Endothelial cell of umbilical vein (primary cell): Measurements from ENCODE around the gene GAS2L3.

Source experiments
- CTCF ChIP-seq, 2 donors: IDR thresholded peaks; 1 replicate in 1 of 2; 2 replicates in 1 of 2; pipeline ENCODE4 v1.5.1; 2011; ENCODE audit warnings: low read length in 2 of 2, mild to moderate bottlenecking in 2 of 2, moderate library complexity in 2 of 2, control low read depth in 1 of 2, inconsistent platforms in 1 of 2, low read depth in 1 of 2; ENCODE audit not compliant: insufficient read depth in 1 of 2; ENCODE audit errors: extremely low read depth in 1 of 2
- EZH2 ChIP-seq: IDR thresholded peaks from 2 replicates; pipeline ENCODE4 v1.6.1; 2012; ENCODE audit warnings: borderline replicate concordance, low read depth, mild to moderate bottlenecking, moderate library complexity, low read length, inconsistent platforms; ENCODE audit not compliant: severe bottlenecking
- FOS ChIP-seq: IDR thresholded peaks from 2 replicates; pipeline ENCODE4 v1.6.1; 2011; ENCODE audit warnings: mild to moderate bottlenecking, low read length, moderate library complexity, borderline replicate concordance; ENCODE audit not compliant: insufficient read depth
- GATA2 ChIP-seq: IDR thresholded peaks from 2 replicates; pipeline ENCODE4 v1.7.0; 2011; ENCODE audit warnings: low read depth, mild to moderate bottlenecking, moderate library complexity, mixed read lengths, low read length; ENCODE audit not compliant: insufficient read length, insufficient read depth
- JUN ChIP-seq: IDR thresholded peaks from 2 replicates; pipeline ENCODE4 v1.6.1; 2011; ENCODE audit warnings: borderline replicate concordance, low read depth; ENCODE audit not compliant: insufficient read length, insufficient read depth
- MAX ChIP-seq: IDR thresholded peaks from 2 replicates; pipeline ENCODE4 v1.6.1; 2011; ENCODE audit not compliant: insufficient read depth, insufficient read length
- MYC ChIP-seq: IDR thresholded peaks from one replicate; pipeline ENCODE4 v1.6.1; 2011; ENCODE audit warnings: mild to moderate bottlenecking, low read depth, low read length
- POLR2A ChIP-seq: IDR thresholded peaks from 2 replicates; pipeline ENCODE4 v1.6.1; 2012; ENCODE audit warnings: low read depth, mild to moderate bottlenecking, control low read depth, low read length
- POLR2AphosphoS5 ChIP-seq: IDR thresholded peaks from 2 replicates; pipeline ENCODE4 v1.6.1; 2012; ENCODE audit warnings: low read depth, mild to moderate bottlenecking, control low read depth, low read length, moderate library complexity; ENCODE audit not compliant: insufficient read depth

DNA sequence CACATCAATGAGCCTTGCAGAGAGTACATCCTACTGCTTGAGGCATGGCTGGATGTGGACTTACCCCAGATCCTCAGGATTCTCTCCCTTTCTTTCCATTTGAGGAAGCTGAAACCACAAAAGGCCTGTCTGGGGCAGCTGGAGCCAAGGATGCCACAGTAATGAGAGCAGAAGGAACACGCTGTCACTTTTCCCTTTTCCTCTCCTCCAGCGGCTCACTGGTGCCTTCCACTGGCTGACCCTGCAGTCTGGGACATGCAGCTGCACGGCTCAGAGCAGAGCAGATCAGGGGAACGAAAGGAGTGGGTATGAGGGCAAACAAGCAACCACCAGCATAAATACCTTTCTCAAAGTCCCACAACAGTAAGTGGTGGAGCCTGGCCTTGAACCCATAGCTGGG, 78.2 kb downstream of the GAS2L3 start:
- TF ChIP-seq CTCF (IDR thresholded peaks at IDR 0.05; ENCODE audit: extremely low read depth in 1 of 2, insufficient read depth in 1 of 2, low read depth in 1 of 2, low read length in 2 of 2): no peak
- TF ChIP-seq POLR2AphosphoS5: no peak
- TF ChIP-seq EZH2: no peak
- TF ChIP-seq FOS: no peak
- TF ChIP-seq POLR2A: no peak
- no peak for TF ChIP-seq JUN
- TF ChIP-seq MAX: no peak
- no peak for TF ChIP-seq GATA2
- no peak for TF ChIP-seq MYC
